ENCODE measurements around the gene RNF212.
A peak's percentile ranks its signal among the peaks of the same experiment; 100 is the strongest.

The RNF212 gene

DNA sequence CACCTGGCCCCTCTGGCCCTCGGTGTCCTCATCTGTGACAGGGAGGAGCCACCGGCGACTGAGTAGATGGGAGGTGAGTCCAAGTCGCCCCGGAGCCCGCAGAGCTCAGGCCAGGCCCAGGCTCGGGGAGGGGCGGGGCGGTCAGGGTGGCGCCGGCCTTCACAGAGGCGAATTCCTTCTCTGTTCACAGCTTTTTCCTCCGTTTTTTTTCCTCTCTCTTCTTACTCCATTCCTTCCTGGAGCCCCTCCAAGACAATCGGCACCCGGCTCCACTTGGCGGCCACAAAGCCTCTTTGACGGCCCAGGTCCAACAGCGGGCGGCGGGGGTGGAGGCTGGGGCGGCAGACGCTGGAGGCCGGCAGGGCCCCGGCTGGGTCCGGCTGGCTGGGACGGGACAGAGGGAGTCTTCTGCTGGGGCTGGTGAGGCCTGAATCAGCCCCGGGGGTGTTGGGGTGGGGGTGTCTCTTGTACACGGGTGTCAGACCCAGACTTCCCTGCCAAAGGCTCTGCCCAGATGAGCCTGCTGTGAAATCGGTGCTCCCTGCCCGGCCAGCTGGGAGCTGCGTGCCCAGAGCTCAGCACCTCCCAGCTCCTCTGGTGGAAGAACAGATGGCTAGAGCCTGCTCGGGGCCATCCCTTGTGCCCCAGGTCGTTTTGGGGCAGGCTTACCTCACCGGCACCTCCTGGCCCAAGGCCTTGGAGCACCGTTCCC lies 79.4 kb downstream of the RNF212 start:
- DNase-seq (ENCODE audit: low spot score in 2 of 2) = no peak
- Mint-ChIP-seq H3K4me1 (no peaks in the 10 kb centered on the region), H3K9me3 (no peaks in the 10 kb centered on the region), H3K27ac (no peak overlapping the region), H3K4me3 (no peak overlapping the region), H3K36me3 (no peaks in the 10 kb centered on the region)
- ATAC-seq = no peak

- Mint-ChIP-seq H3K4me1 (no peaks in the 10 kb centered on the region), H3K27ac (no peak overlapping the region), H3K9me3 (no peaks in the 10 kb centered on the region)
Measured at GRCh38 chr4:1032861-1033260, 80.5 kb downstream of the RNF212 start.

GRCh38 chr4:1031956-1032795 lies 81.2 kb downstream of the RNF212 start:
- no peak overlapping the region for H3K4me3 Mint-ChIP-seq
- ATAC-seq (no peak), DNase-seq (ENCODE audit: low spot score in 2 of 2) (no peak)
- no peaks in the 10 kb centered on the region for H3K36me3 Mint-ChIP-seq
- no peaks in the 10 kb centered on the region for H3K4me1 Mint-ChIP-seq
- H3K9me3 Mint-ChIP-seq = no peaks in the 10 kb centered on the region
- no peak overlapping the region for H3K27ac Mint-ChIP-seq

More at GRCh38 chr4:1032861-1033260, 80.5 kb downstream of the RNF212 start:
- Mint-ChIP-seq H3K4me3 (no peak overlapping the region), H3K36me3 (no peaks in the 10 kb centered on the region)
- ATAC-seq (no peak), DNase-seq (ENCODE audit: low spot score in 2 of 2) (no peak)

DNA sequence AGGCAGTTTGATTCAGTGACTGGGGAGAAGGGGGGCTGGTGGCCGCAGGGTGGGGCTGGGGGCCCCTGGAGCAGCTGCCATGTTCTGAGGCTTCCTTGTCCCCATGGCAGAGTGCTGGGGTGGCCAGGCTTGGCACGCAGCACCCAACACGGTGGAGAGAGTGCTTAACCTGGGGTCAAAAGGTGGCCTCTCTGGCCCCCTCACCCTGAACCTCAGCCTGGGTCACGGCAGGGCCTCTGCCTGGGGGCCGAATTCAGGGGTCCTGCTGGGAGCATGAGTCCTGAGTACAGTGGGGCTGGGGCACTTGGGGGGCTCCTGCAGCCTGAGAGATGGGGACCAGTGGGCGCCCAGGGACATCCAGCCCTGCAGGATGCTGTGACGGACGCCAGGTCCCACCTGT lies 82.0 kb downstream of the RNF212 start:
- DNase-seq (ENCODE audit: low spot score in 2 of 2) (no peak), ATAC-seq (no peak)
- H3K4me1 Mint-ChIP-seq = no peaks in the 10 kb centered on the region
- no peak overlapping the region for H3K27ac Mint-ChIP-seq
- no peak overlapping the region for H3K4me3 Mint-ChIP-seq
- no peaks in the 10 kb centered on the region for H3K36me3 Mint-ChIP-seq
- H3K9me3 Mint-ChIP-seq = no peaks in the 10 kb centered on the region

DNA sequence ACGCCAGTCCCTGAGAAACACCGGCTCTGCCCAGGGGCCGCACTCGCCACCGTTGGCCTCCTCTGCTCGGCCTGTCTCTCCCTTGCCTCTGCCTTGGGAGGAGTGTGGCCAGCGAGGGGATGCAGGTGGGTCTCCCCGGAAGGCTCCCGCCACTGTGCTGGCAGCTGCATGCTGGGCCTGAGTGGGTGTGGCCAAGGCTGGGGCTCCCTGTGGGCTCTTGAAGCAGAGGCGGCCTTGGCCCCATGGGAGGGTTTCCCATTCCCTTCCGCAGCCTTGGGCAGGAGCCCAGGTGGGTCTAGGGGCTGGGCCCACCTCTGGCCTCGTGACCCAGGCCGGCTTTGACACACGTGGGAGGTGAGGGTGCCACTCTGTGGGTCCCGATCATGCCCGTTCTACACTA lies 82.8 kb downstream of the RNF212 start:
- no peak for DNase-seq (ENCODE audit: low spot score in 2 of 2)
- H3K27ac Mint-ChIP-seq = no peak overlapping the region
- H3K36me3 Mint-ChIP-seq = no peaks in the 10 kb centered on the region
- no peak for ATAC-seq
- no peaks in the 10 kb centered on the region for H3K9me3 Mint-ChIP-seq
- H3K4me3 Mint-ChIP-seq = no peak overlapping the region
- peaks cover 6% of the 10 kb centered on the region for H3K4me1 Mint-ChIP-seq

GRCh38 chr4:1030031-1030430 lies 83.3 kb downstream of the RNF212 start:
- peaks cover 4% of the 10 kb centered on the region for H3K36me3 Mint-ChIP-seq
- DNase-seq (ENCODE audit: low spot score in 2 of 2) = no peak

GRCh38 chr4:1029529-1029928 lies 83.8 kb downstream of the RNF212 start:
- ATAC-seq = no peak
- peaks cover 6% of the 10 kb centered on the region for H3K4me1 Mint-ChIP-seq
- H3K27ac Mint-ChIP-seq = no peak overlapping the region
- H3K36me3 Mint-ChIP-seq = peaks cover 6% of the 10 kb centered on the region
- no peak for DNase-seq (ENCODE audit: low spot score in 2 of 2)
- no peaks in the 10 kb centered on the region for H3K9me3 Mint-ChIP-seq
- no peak overlapping the region for H3K4me3 Mint-ChIP-seq

More at GRCh38 chr4:1030031-1030430, 83.3 kb downstream of the RNF212 start:
- no peaks in the 10 kb centered on the region for H3K9me3 Mint-ChIP-seq
- H3K4me1 Mint-ChIP-seq = peaks cover 6% of the 10 kb centered on the region
- H3K4me3 Mint-ChIP-seq = no peak overlapping the region
- no peak for ATAC-seq
- H3K27ac Mint-ChIP-seq = no peak overlapping the region

GRCh38 chr4:1028574-1029220 lies 84.7 kb downstream of the RNF212 start:
- peaks cover 6% of the 10 kb centered on the region for H3K4me1 Mint-ChIP-seq
- no peaks in the 10 kb centered on the region for H3K9me3 Mint-ChIP-seq
- no peak for DNase-seq (ENCODE audit: low spot score in 2 of 2)
- H3K27ac Mint-ChIP-seq = no peak overlapping the region
- H3K4me3 Mint-ChIP-seq = no peak overlapping the region
- H3K36me3 Mint-ChIP-seq = peaks cover 6% of the 10 kb centered on the region
- ATAC-seq = no peak

- no peak overlapping the region for H3K27ac Mint-ChIP-seq
- H3K4me3 Mint-ChIP-seq = no peak overlapping the region
- ATAC-seq = no peak
- DNase-seq (ENCODE audit: low spot score in 2 of 2) = no peak
- peaks cover 6% of the 10 kb centered on the region for H3K36me3 Mint-ChIP-seq
- no peaks in the 10 kb centered on the region for H3K9me3 Mint-ChIP-seq
- peaks cover 6% of the 10 kb centered on the region for H3K4me1 Mint-ChIP-seq
Measured at GRCh38 chr4:1027915-1028238, 85.5 kb downstream of the RNF212 start.

- no peak for DNase-seq (ENCODE audit: low spot score in 2 of 2)
- ATAC-seq = no peak
- Mint-ChIP-seq H3K36me3 (peaks cover 6% of the 10 kb centered on the region), H3K27ac (no peak overlapping the region), H3K4me3 (no peak overlapping the region), H3K9me3 (no peaks in the 10 kb centered on the region), H3K4me1 (peaks cover 6% of the 10 kb centered on the region)
Measured at GRCh38 chr4:1027219-1027914, 86.0 kb downstream of the RNF212 start.

GRCh38 chr4:1026115-1026514 lies 87.2 kb downstream of the RNF212 start:
- peaks cover 6% of the 10 kb centered on the region for H3K4me1 Mint-ChIP-seq
- H3K9me3 Mint-ChIP-seq = no peaks in the 10 kb centered on the region
- H3K4me3 Mint-ChIP-seq = no peak overlapping the region
- DNase-seq (ENCODE audit: low spot score in 2 of 2) (no peak), ATAC-seq (peak; percentile 82)
- peak overlapping the region; percentile 23 for H3K27ac Mint-ChIP-seq
- peaks cover 6% of the 10 kb centered on the region for H3K36me3 Mint-ChIP-seq

- H3K4me1 Mint-ChIP-seq = peaks cover 6% of the 10 kb centered on the region
- H3K9me3 Mint-ChIP-seq = no peaks in the 10 kb centered on the region
- DNase-seq (ENCODE audit: low spot score in 2 of 2) = no peak
- no peak overlapping the region for H3K4me3 Mint-ChIP-seq
- ATAC-seq = no peak
- H3K27ac Mint-ChIP-seq = no peak overlapping the region
- peaks cover 6% of the 10 kb centered on the region for H3K36me3 Mint-ChIP-seq
Measured at GRCh38 chr4:1024882-1025545, 88.3 kb downstream of the RNF212 start.

GRCh38 chr4:1023895-1024740 lies 89.2 kb downstream of the RNF212 start:
- ATAC-seq (no peak), DNase-seq (ENCODE audit: low spot score in 2 of 2) (no peak)
- Mint-ChIP-seq H3K9me3 (no peaks in the 10 kb centered on the region), H3K36me3 (peaks cover 6% of the 10 kb centered on the region), H3K4me3 (no peak overlapping the region), H3K4me1 (peaks cover 6% of the 10 kb centered on the region), H3K27ac (no peak overlapping the region)

GRCh38 chr4:1023075-1023640 lies 90.2 kb downstream of the RNF212 start:
- Mint-ChIP-seq H3K4me1 (peaks cover 6% of the 10 kb centered on the region), H3K27ac (no peak overlapping the region), H3K9me3 (no peaks in the 10 kb centered on the region), H3K4me3 (no peak overlapping the region), H3K36me3 (peaks cover 6% of the 10 kb centered on the region)
- ATAC-seq (no peak), DNase-seq (ENCODE audit: low spot score in 2 of 2) (no peak)

All from stimulated activated effector memory CD8-positive, alpha-beta T cell treated with anti-CD3 and anti-CD28 coated beads, Interleukin-12 subunit alpha, Interleukin-12 subunit beta, amount 100 ng/mL, for 72 hours (primary cell).